HUES6 (cell line): Measurements from ENCODE around the gene SLC46A2.

Experiments
- H3K27ac ChIP-seq: 2 replicates; pipeline ENCODE4 v1.7.0; 2013; ENCODE audit warnings: low read depth, mild to moderate bottlenecking, low read length, inconsistent platforms
- H3K27me3 ChIP-seq: 2 replicates; pipeline ENCODE4 v1.6.1; 2013; ENCODE audit warnings: low read length; ENCODE audit not compliant: control insufficient read depth, insufficient read depth
- H3K36me3 ChIP-seq: 2 replicates; pipeline ENCODE4 v1.6.1; 2013; ENCODE audit warnings: low read length; ENCODE audit not compliant: control insufficient read depth, insufficient read depth
- H3K4me1 ChIP-seq: 2 replicates; pipeline ENCODE4 v1.6.1; 2013; ENCODE audit warnings: low read length; ENCODE audit not compliant: control insufficient read depth, insufficient read depth
- H3K4me3 ChIP-seq: 2 replicates; pipeline ENCODE4 v1.5.1; 2013; ENCODE audit warnings: low read depth, low read length
- H3K9ac ChIP-seq: one replicate; pipeline ENCODE4 v1.6.1; 2013; ENCODE audit warnings: mild to moderate bottlenecking, low read length
- H3K9me3 ChIP-seq: 2 replicates; pipeline ENCODE4 v1.6.1; 2013; ENCODE audit warnings: low read depth, low read length; ENCODE audit not compliant: control insufficient read depth, insufficient read depth

SLC46A2 gene

DNA sequence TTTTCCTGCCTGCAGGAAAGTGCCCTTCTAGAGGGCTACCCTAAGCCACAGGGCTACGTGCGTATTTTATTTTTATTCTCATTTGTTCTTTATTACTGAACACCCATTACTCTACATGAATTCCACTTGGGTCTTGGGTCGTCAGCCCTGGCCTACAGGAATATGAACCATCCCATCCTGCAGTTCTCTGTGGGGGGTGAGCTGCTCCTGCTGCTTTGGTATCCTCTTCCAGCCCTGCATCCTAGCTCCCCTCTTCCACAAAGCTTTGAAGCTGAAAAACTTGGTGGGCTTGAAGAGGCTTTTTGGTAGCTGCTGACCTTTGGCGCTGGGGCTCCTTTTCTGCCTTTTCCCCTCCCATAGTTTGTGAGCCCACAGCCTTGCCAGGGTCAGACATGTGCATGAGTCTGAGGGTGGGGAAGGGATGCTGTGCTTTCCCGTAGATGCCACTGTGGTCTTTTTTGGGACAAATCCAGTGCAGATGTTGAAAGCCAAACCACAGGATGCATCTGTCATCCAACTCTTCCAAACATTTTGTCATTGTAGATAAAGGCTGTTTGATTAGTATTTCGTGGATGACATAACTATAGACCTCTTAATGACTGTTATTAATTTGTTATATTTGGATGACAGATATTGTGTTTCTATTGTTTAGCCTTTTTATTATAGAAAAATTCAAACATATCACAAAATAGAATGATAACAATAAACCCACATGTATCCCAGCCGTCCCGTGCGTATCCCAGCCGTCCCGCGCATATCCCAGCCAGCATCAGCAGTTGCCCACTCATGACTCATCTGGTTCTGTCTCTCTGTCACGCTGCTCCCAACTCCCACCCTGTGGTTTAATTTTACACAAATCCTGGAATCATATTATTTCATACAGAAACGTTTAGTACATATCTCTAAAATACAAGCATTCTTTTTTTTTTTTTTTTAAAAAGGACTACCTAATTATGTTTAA lies 43.9 kb downstream of the SLC46A2 start:
- no peak overlapping the region for H3K4me3 ChIP-seq

DNA sequence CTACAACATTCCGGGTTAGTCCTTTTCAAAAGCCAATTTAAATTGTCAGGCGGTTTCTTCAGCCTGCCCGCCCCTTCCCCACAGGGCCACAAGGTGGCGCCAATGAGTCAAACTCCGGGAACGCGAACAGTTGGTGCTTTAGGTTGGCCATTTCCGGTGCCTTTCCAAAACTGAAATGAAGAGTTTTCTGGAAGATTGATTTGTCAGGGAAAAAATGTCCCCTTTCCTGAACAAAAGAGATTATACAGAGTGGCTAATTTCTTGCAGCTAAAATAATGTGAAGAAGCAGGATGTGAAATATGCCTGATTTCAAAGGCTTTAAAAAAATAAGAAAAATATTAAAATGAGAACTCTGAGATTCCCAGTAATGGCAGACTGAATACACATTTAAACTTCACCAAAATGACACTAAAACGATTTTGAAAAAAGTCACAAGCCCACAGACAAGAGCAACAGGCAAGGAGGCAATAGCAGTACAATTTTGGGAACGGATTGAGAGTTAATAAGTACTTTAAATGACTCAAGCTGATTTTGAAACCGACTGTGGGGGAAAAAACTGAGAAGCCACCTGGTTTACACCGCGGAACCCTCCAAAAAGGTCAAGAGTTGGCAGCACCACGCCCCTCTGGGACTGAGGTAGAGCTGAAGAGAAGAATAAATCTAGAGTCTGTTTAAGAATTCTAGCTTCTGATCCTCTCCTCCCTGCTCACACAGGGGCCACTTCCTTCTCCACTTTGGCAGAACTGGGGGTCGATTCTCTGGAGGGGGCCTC lies 45.7 kb downstream of the SLC46A2 start:
- Histone ChIP-seq H3K4me3 (no peak overlapping the region), H3K9me3 (no peaks in the 10 kb centered on the region), H3K27ac (no peak overlapping the region), H3K27me3 (no peaks in the 10 kb centered on the region), H3K9ac (no peak overlapping the region), H3K4me1 (peaks cover 32% of the 10 kb centered on the region), H3K36me3 (peaks cover 2% of the 10 kb centered on the region)

More for the DNA sequence above, 43.9 kb downstream of the SLC46A2 start:
- Histone ChIP-seq H3K27ac (no peak overlapping the region), H3K27me3 (no peaks in the 10 kb centered on the region), H3K4me1 (peaks cover 32% of the 10 kb centered on the region), H3K36me3 (peaks cover 5% of the 10 kb centered on the region; the same call in 1 of the 2 replicates), H3K9ac (no peak overlapping the region), H3K9me3 (no peaks in the 10 kb centered on the region)

DNA sequence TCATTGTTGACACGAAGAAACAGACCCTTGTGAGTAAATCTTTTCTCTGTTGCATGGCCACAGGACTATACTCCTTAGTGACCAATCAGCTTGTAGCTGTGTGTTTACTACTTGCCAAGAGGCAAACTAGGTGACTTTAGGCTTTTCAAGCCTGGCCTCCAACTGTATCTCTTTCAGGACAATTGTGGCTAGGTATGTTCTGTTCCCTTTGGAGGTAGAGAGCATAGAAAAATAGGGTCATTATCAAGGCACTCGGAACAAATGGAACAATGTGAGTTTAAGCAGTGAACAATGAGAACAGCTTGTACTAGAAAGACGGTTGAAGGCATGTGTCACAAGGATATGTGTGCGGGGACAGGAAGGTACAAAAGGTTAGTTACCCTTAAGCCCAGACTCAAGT lies 48.1 kb downstream of the SLC46A2 start:
- Histone ChIP-seq H3K9ac (no peak overlapping the region), H3K4me1 (peaks cover 22% of the 10 kb centered on the region), H3K9me3 (no peaks in the 10 kb centered on the region), H3K4me3 (no peak overlapping the region), H3K27me3 (no peaks in the 10 kb centered on the region), H3K27ac (no peak overlapping the region), H3K36me3 (peaks cover 22% of the 10 kb centered on the region)

DNA sequence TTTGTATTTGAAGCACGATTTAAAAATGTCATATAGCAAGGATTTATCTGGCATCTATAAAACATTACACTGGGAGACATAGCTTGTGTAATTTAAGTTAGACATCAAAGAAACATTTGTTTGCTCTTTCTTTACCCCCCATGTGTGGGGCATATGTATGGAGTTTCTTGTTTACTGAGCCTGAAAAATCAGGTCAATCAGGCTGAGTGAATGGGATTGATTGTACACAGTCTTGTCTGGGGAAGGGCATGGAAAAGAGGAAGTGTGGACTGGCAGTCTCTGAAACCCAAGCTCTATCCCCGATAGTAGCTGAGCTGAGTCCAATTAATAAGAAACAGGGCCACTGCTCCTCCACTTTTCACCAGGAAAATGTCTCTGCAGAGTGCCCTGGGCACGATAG lies 49.4 kb downstream of the SLC46A2 start:
- no peak overlapping the region for H3K27ac ChIP-seq
- H3K9me3 ChIP-seq = no peaks in the 10 kb centered on the region
- peaks cover 32% of the 10 kb centered on the region for H3K36me3 ChIP-seq
- no peaks in the 10 kb centered on the region for H3K27me3 ChIP-seq
- H3K4me3 ChIP-seq = no peak overlapping the region
- peaks cover 17% of the 10 kb centered on the region for H3K4me1 ChIP-seq
- no peak overlapping the region for H3K9ac ChIP-seq

DNA sequence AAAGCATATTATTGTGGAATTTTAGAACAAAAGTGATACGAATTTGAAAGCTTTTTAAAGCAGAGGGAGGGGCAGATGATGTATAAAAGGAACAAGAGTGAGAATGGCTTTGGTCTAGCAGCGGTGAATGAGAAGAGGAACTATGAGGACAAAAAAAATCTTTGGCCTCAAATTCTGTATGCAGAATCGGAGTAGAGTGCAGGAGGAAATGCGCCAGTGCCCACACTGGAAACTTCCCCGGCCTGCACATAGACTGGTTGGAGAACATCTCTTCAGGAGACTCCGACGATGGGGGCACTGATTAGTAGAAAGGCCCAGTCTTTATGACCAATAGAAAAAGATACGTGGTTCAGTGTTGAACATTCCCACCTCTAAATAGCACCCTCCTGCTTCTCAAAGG lies 51.3 kb downstream of the SLC46A2 start:
- H3K4me3 ChIP-seq = no peak overlapping the region
- no peak overlapping the region for H3K9ac ChIP-seq
- peaks cover 37% of the 10 kb centered on the region for H3K36me3 ChIP-seq
- no peak overlapping the region for H3K27ac ChIP-seq
- no peaks in the 10 kb centered on the region for H3K9me3 ChIP-seq
- H3K27me3 ChIP-seq = no peaks in the 10 kb centered on the region
- peaks cover 8% of the 10 kb centered on the region; the same call in 1 of the 2 replicates for H3K4me1 ChIP-seq

DNA sequence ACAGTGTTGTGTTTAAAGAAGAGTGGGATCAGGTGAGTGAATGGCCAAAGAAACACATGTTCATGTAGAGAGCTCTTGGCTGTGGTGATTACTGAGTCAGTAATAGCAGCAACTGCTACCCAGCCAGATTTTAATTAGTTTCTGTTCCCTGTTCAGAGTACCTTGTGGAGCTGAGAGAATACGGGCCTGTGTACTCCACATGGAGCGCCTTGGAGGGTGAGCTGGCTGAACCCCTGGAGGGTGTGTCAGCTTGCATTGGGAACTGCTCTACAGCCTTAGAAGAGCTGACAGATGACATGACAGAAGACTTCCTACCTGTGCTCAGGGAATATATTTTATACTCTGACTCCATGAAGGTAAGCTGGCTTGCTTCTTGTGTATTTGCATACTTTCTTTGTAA lies 52.3 kb downstream of the SLC46A2 start:
- H3K9me3 ChIP-seq = no peaks in the 10 kb centered on the region
- no peak overlapping the region for H3K9ac ChIP-seq
- H3K27ac ChIP-seq = no peak overlapping the region

DNA sequence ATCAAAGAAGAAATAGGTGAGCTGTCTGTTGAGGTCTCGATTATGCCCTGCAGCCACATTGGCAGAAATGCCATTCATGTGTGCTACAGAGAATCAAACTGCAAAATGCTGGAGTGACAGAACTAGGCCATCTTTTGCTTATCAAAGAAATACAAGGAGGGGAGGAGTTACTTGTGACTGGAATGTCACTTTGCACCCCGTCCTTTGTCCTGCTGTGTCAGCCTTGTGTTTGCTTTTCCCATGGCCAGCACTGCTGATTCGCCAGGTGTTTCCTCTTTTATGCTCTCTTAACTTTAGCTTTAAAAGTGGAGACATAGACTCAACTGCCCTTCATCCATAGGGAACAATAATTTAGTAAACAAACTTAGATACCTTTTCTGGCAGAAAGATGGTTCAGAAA lies 54.3 kb downstream of the SLC46A2 start:
- Histone ChIP-seq H3K27ac (no peak overlapping the region), H3K9me3 (no peaks in the 10 kb centered on the region), H3K4me3 (no peak overlapping the region), H3K4me1 (peaks cover 8% of the 10 kb centered on the region; the same call in 1 of the 2 replicates), H3K36me3 (peaks cover 53% of the 10 kb centered on the region), H3K9ac (no peak overlapping the region), H3K27me3 (no peaks in the 10 kb centered on the region)

More for the DNA sequence above, 52.3 kb downstream of the SLC46A2 start:
- Histone ChIP-seq H3K4me3 (no peak overlapping the region), H3K36me3 (peaks cover 45% of the 10 kb centered on the region), H3K27me3 (no peaks in the 10 kb centered on the region), H3K4me1 (peaks cover 8% of the 10 kb centered on the region; the same call in 1 of the 2 replicates)

DNA sequence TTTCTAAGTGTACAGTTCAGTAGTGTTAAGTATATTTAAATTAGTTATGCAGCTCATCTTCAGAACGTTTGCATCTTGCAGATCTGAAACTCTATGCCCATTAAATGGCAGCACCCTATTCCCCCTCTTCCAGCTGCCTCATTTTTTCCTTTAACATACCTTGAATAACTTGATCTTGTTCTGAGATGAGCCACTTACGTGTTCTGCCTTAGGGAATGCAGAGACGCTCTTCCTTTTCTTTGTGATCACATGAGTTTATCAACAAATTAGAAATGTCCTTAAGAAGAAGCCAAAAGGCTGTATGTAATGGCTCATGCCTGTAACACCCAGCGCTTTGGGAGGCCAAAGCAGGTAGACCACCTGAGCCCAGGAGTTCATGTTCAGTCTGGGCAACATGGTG lies 57.6 kb downstream of the SLC46A2 start:
- Histone ChIP-seq H3K36me3 (peaks cover 35% of the 10 kb centered on the region), H3K9me3 (no peaks in the 10 kb centered on the region), H3K4me3 (no peak overlapping the region), H3K27ac (no peak overlapping the region), H3K9ac (no peak overlapping the region), H3K4me1 (peaks cover 8% of the 10 kb centered on the region; the same call in 1 of the 2 replicates), H3K27me3 (no peaks in the 10 kb centered on the region)

DNA sequence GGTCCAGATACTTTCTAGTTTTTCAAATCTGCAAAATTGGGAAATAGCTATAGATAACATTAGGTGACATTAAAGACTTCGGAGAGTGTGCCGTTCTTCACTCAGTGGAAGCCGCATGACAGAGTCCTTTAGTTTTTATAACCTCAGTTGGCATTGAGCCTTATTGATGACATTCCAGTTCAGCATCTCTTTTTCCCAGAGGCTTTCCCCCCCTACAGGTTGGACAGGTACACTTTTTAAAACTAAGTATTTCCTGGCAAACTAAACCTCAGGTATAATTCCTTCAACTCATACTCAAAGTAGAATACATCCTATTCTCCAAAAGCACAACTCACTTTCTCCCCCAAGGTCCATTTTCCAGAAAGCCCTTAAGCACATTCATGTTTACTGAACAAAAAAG lies 58.7 kb downstream of the SLC46A2 start:
- H3K9ac ChIP-seq = no peak overlapping the region
- H3K9me3 ChIP-seq = no peaks in the 10 kb centered on the region
- H3K36me3 ChIP-seq = peaks cover 30% of the 10 kb centered on the region
- no peak overlapping the region for H3K4me3 ChIP-seq
- no peaks in the 10 kb centered on the region for H3K27me3 ChIP-seq
- peaks cover 8% of the 10 kb centered on the region; the same call in 1 of the 2 replicates for H3K4me1 ChIP-seq
- H3K27ac ChIP-seq = no peak overlapping the region

DNA sequence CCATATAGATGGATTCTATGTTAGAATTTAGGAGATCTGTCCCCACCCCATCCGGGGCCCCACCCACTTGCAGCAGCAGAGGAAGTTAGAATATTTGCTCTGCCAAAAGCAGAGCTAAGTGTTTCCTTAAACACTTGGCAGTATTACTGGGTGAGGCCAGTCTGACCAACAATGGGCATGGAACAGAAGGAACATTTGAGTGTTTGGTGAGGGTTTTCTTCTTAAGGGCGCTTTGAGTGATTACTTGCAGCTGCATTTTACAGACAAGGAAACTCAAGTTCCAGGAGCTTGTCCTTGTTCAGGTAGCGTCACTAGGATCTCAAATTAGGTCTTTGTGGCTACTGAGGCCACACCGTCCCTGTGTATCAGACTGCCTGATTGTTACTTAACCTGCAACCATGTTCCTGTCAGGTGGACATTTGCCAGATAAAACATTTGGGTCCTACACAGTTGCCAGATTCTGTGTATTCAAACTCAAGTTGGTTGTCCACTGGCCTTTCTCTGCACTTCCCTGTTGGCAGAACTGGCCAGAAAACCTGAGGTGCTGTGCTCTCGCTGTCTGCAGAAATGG lies 59.3 kb downstream of the SLC46A2 start:
- Histone ChIP-seq H3K27ac (no peak overlapping the region), H3K27me3 (no peaks in the 10 kb centered on the region), H3K4me1 (peaks cover 5% of the 10 kb centered on the region; the same call in 1 of the 2 replicates), H3K9ac (no peak overlapping the region), H3K4me3 (no peak overlapping the region), H3K9me3 (no peaks in the 10 kb centered on the region), H3K36me3 (peaks cover 24% of the 10 kb centered on the region)
